Stimulated activated CD4-positive, alpha-beta T cell treated with anti-CD3 and anti-CD28 coated beads, Interleukin-4, amount 100 ng/mL, for 24 hours (primary cell): ENCODE data around the gene UNK.
A peak's percentile ranks its signal among the peaks of the same experiment; 100 is the strongest.

Experiments used
- DNase-seq: peaks from one replicate; pipeline ENCODE4 v3.0.0-alpha.2; 2020

UNK gene

GRCh38 chr17:75784473-75785015 lies at the start of gene UNK:
UNK (plus strand) TSS chr17:75784806; CDS start chr17:75784881, 75 bp downstream.
- DNase-seq, result peak; percentile 97

- DNase-seq, result no peak
Measured at GRCh38 chr17:75736173-75736835, 48.3 kb upstream of the UNK start.

- DNase-seq, result no peak
Measured at GRCh38 chr17:75737133-75737962, 47.3 kb upstream of the UNK start.

- DNase-seq, result no peak
Measured at GRCh38 chr17:75738218-75738802, 46.3 kb upstream of the UNK start.

GRCh38 chr17:75739174-75739573 lies 45.4 kb upstream of the UNK start:
- DNase-seq, result no peak

- no peak for DNase-seq
Measured at GRCh38 chr17:75739801-75740200, 44.8 kb upstream of the UNK start.

- no peak for DNase-seq
Measured at GRCh38 chr17:75740215-75740614, 44.4 kb upstream of the UNK start.

GRCh38 chr17:75740631-75741077 lies 44.0 kb upstream of the UNK start:
- DNase-seq, result no peak

GRCh38 chr17:75742337-75742736 lies 42.3 kb upstream of the UNK start:
- no peak for DNase-seq

- no peak for DNase-seq
Measured at GRCh38 chr17:75743625-75744206, 40.9 kb upstream of the UNK start.

GRCh38 chr17:75748706-75749105 lies 35.9 kb upstream of the UNK start:
- DNase-seq, result no peak

- DNase-seq, result peak; percentile 91
Measured at GRCh38 chr17:75749545-75750389, 34.8 kb upstream of the UNK start.

GRCh38 chr17:75750661-75751423 lies 33.8 kb upstream of the UNK start:
- DNase-seq, result no peak

- DNase-seq, result no peak
Measured at GRCh38 chr17:75751676-75752404, 32.8 kb upstream of the UNK start.

GRCh38 chr17:75752405-75752709 lies 32.2 kb upstream of the UNK start:
- no peak for DNase-seq

GRCh38 chr17:75752802-75753513 lies 31.6 kb upstream of the UNK start:
- no peak for DNase-seq

GRCh38 chr17:75753514-75754377 lies 30.9 kb upstream of the UNK start:
- DNase-seq, result peak; percentile 74

GRCh38 chr17:75754378-75755204 lies 30.0 kb upstream of the UNK start:
- no peak for DNase-seq
